ENCODE measurements around the gene CCDC50. TPM values are rescaled to one million over a fixed set of nuclear protein-coding genes. Genes with fewer than 3 reads are reported as not detected.

The CCDC50 gene
- total RNA-seq, 1 experiment from 2014 or later: 47.8 TPM

GRCh38 chr3:191298846-191299245, 30.3 kb upstream of the CCDC50 start (continued):
- TF ChIP-seq SIN3A (IDR thresholded peaks at IDR 0.05; ENCODE audit: low read depth) (no peak), JUND (IDR thresholded peaks at IDR 0.05) (no peak)

GRCh38 chr3:191300422-191300821, 28.8 kb upstream of the CCDC50 start:
- ATAC-seq (no peak), DNase-seq (ENCODE audit: low read depth, low spot score) (no peak)
- H3K27ac ChIP-seq (ENCODE audit: low read depth, low read length): no peak overlapping the region
- H3K4me1 ChIP-seq (ENCODE audit: control insufficient read depth in 1 of 2, insufficient read depth in 2 of 2, low read length in 2 of 2): no peaks in the 10 kb centered on the region
- no TSS peak for BruUV-seq (replicated peaks)
- no peaks in the 10 kb centered on the region for H3K9me2 ChIP-seq (ENCODE audit: insufficient read depth)
- RAD21 ChIA-PET (ENCODE audit: low non-redundant PET in 1 of 2, low total read pairs in 2 of 2, uncharacterized antibody in 2 of 2, unreplicated experiment in 2 of 2): no interaction called here
- H3K4me2 ChIP-seq (ENCODE audit: low read length): no peak overlapping the region
- H2AFZ ChIP-seq (ENCODE audit: low read depth, low read length, poor library complexity, severe bottlenecking): no peak overlapping the region
- H3K27me3 ChIP-seq (ENCODE audit: insufficient read depth, low read length): no peaks in the 10 kb centered on the region
- H3K36me3 ChIP-seq (ENCODE audit: control insufficient read depth in 1 of 2, insufficient read depth in 2 of 2, low read length in 2 of 2): no peaks in the 10 kb centered on the region
- H3K4me3 ChIP-seq (replicated peaks in 1 of 2; ENCODE audit: low read depth in 1 of 2, low read length in 2 of 2): no peak overlapping the region
- no peak overlapping the region for H3K9ac ChIP-seq (ENCODE audit: low read length)
- POLR2A ChIA-PET: no interaction called here
- no peaks in the 10 kb centered on the region for H4K20me1 ChIP-seq (ENCODE audit: insufficient read depth)
- H3K79me2 ChIP-seq (ENCODE audit: insufficient read depth, low read length): no peaks in the 10 kb centered on the region
- intact Hi-C loops (cut with micrococcal nuclease): no loop called here
- CTCF ChIA-PET: no interaction called here
- no peaks in the 10 kb centered on the region for H3K9me3 ChIP-seq (ENCODE audit: control insufficient read depth in 1 of 2, insufficient read depth in 1 of 2, low read depth in 1 of 2, low read length in 2 of 2)
- no peak for TF ChIP-seq MAX (IDR thresholded peaks at IDR 0.05)
- TF ChIP-seq FOSL1 (IDR thresholded peaks at IDR 0.05; ENCODE audit: low read depth): no peak
- no peak for TF ChIP-seq SRF (IDR thresholded peaks at IDR 0.05; ENCODE audit: low read depth)
- TF ChIP-seq TCF7L2 (IDR thresholded peaks at IDR 0.05; ENCODE audit: borderline replicate concordance, extremely low read depth, insufficient read depth, insufficient read length): no peak
- no peak for TF ChIP-seq POLR2A (IDR thresholded peaks at IDR 0.05; ENCODE audit: borderline replicate concordance, extremely low read depth, insufficient read depth, insufficient read length)
- TF ChIP-seq REST (IDR thresholded peaks at IDR 0.05; ENCODE audit: low read depth): no peak
- no peak for TF ChIP-seq ZFX (IDR thresholded peaks at IDR 0.05)
- no peak for TF ChIP-seq EZH2phosphoT487 (IDR thresholded peaks at IDR 0.05; ENCODE audit: borderline replicate concordance)
- no peak for TF ChIP-seq SP1 (IDR thresholded peaks at IDR 0.05; ENCODE audit: low read depth)
- no peak for TF ChIP-seq RAD21 (IDR thresholded peaks at IDR 0.05; ENCODE audit: low read depth)
- TF ChIP-seq CBX3 (IDR thresholded peaks at IDR 0.05; ENCODE audit: low read depth): no peak
- no peak for TF ChIP-seq SIN3A (IDR thresholded peaks at IDR 0.05; ENCODE audit: low read depth)
- TF ChIP-seq ZNF274 (IDR thresholded peaks at IDR 0.05; ENCODE audit: low read depth, low read length): no peak
- TF ChIP-seq ATF3 (IDR thresholded peaks at IDR 0.05): no peak

All from HCT116 (cell line).